ENCODE results near the gene ZSWIM3.
"Not testable (repeated sequence)": the region's sequence is repeated elsewhere in the genome, so short reads cannot be mapped to it uniquely, and the experiment has no call there.

Gene ZSWIM3

DNA sequence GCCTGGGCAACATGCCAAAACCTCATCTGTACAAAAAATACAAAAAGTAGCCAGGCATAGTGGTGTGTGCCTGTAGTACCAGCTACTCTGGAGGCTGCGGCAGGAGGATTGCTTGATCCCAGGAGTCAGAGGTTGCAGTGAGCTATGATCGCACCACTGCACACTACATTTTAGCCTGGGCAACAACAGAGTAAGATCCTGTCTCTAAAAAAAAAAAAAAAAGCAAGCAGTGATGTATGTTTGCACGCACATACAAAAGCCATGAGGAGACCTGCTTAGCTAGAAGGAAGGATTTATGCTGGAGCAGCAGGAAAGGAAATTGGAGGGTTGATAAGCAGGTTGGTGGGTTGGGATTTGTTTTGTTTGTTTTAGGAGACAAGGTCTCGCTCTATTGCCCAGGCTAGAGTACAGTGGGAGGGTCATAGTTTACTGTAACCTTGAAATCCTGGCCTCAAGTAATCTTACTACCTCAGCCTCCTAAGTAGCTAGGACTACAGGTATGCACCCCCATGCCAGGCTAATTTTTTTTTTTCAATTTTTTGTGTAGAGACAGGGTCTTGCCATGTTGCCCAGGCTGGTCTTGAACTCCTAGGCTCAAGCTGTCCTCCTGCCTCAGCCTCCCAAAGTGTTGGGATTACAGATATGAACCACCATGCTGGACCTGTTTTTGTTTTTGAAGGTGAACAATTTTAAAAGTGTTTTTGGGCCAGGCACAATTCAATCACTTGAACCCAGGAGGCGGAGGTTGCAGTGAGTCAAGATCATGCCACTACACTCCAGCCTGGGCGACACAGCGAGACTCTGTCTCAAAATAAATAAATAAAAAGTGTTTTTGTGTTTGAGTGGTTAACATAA, 4.0 kb downstream of the ZSWIM3 start:
- DNase-seq (ENCODE audit: low spot score), result no peak

DNA sequence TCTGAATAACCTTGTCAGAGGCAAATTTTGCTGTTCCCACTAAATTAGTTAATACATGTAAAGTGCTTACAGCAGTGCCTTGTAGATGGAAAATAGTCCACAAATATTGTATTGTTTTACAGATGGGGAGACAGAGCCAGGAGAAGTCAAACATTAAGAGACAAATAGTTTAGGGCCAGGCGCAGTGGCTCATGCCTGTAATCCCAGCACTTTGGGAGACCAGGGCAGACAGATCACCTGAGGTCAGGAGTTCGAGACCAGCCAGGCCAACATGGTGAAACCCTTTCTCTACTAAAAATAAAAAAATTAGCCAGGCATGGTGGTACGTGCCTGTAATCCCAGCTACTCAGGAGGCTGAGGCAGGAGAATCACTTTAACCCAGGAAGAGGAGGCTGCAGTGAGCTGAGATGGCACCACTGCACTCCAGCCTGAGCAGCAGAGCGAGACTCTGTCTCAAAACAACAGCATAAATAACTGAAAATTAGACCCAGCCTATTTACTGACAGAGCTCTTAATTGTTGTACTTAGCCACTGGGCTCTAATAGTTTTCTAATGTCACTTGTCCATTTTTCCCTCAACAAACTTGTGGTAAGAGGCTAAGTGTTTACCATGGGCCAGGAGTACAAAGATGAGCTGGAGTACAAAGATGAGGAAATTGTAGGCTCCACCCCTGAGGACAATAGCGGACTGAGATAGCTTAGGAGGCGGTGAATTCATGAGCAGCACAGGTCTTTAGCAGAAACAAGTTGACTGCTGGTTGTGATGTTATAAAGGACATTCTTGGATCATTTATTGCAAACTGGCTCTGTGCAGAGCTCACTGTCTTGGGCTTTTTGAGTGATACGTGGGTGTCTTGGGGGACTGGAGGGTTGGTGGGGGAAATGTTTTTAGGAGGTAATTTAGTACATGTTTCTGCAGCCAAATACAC, 6.4 kb downstream of the ZSWIM3 start:
- no peak for DNase-seq (ENCODE audit: low spot score)

DNA sequence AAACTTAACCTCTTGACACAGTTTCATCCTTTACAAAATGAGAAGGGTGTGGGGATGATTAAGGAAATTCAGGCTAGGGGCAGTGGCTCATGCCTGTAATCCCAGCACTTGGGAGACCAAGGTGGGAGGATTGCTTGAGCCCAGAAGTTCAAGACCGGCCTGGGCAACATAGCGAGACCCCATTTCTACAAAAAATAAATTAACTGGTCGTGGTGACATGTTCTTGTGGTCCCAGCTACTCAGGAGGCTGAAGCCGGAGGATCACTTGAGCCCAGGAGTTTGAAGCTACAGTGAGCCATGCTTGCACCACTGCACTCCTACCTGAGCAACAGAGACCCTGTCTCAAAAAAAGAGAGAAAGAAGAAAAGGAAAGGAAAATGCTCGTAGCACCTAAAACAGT, 9.0 kb downstream of the ZSWIM3 start:
- no peak for DNase-seq (ENCODE audit: low spot score)

DNA sequence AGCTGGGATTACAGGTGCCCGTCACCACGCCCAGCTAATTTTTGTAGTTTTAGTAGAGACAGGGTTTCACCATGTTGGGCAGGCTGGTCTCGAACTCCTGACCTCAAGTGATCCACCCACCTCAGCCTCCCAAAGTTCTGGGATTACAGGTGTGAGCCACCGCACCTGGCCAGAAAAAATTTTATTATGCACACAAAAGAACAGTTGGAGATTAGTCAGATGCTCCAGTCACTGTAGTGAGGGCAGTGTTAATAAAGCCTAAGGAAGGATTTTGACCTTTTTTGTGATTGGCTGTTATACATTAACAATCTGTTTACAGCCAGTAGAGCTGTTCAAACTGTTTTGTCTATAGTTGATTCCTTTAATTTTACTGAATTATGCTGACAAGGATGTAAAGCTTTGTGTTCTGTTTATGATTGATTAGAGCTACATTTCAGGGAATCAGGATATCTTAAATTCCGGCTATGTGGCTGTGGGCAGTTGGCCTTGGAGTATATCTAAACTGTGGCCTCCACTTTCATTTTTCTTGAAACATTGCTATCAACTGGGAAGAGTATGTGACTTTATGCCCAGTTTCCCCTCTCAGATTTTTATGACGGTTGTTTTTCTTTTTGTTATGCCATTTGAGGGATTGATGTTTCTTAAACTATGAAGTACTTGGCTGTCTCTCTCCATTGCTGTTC, 9.9 kb downstream of the ZSWIM3 start:
- DNase-seq (ENCODE audit: low spot score), result no peak

DNA sequence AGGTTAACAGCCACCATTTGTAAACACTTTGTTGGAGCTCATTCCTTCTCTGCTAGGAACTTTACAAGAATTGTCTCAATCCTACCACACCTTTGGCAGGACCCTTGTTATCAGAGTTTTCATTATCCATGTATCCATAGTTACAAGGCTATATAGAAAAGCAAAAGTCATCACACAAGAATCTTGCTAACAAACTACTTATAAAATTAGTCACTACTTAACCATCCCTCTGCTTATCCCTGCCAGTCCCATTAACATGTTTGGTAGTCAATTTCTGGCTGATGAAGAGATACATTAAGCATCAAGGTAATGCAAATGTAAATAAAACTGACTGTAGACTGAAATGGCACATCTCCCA, 10.4 kb downstream of the ZSWIM3 start:
- peak; percentile 49 for DNase-seq (ENCODE audit: low spot score)

DNA sequence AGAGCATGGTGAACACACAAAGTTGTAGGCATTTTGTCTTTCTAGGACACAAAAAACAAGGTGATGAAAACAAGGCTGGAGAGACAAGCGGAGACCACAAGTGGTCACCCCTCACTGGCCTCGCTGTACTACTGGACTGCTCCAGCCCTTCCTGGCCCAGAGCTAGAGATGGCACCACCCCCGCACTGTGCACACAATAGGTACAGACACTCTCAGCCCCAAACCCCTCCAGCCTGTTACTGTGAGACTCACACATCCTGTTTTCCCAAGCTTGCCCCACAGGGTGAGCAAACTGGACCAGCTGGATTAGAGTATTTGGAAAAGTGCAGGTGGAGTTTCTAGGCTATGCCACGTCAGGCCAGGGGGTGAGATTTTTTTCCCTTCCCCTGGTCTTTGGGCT, 15.2 kb downstream of the ZSWIM3 start:
- no peak for DNase-seq (ENCODE audit: low spot score)

DNA sequence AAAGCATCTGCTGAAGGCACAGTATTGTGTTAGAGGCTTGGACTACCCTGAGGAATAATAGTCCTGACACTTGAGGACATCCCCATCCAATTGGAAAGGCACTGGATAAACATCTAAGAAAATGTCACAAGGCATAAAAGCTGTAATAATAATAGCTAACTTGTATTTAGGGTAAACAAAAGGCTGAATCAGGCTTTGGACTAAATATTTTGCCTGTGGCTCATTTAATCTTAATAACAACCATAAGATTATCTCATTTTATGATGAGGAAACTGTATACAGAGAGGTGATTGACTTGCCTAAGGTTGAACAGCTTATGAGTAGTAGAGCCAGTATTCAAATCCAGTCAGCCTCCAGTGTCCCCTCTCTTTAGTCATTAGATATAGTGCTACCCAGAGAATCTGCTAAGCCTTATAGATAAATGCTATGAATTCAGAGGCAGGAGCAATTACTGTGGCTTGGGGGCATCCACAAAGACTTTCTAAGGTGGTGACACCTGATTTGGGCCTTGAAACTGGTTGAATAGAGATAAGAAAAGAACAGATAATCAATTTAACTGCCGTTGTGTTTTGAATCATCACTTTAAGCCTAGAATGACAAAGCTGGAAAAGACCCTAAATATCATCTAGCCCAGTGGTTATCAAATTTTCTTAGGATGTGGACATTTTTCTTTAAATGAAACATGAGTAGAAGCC, 16.1 kb downstream of the ZSWIM3 start:
- no peak for DNase-seq (ENCODE audit: low spot score)

DNA sequence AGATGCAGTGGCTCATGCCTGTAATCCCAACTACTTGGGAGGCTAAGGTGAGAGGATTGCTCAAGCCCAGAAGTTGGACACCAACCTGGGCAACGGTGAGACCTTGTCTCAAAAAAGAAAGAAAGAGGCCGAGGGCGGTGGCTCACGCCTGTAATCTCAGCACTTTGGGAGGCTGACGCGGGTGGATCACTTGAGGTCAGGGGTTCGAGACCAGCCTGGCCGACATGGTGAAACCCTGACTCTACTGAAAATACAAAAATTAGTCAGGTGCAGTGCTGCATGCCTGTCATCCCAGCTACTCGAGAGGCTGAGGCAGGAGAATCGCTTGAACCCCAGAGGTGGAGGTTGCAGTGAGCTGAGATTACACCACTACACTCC, 16.7 kb downstream of the ZSWIM3 start:
- DNase-seq (ENCODE audit: low spot score), result not testable (repeated sequence)

DNA sequence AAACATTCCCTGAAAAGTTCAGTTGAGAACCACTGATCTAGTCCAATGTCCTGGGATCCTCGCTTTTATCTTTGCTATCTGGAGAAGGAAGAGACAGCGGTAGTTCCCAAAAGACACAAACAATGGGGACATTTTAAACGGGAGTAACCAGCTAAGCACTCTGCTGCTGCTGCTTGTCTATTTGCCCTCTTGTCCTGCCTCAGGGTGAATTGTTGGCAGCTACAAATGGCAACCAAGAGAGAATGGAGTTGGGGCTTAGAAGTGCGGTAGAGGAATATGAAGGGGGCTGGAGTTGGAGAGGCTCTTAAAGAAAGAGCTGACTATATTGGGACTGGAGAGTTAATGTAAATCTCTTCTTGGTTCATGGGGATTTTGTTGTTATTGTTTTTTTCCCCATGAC, 17.2 kb downstream of the ZSWIM3 start:
- DNase-seq (ENCODE audit: low spot score), result no peak

DNA sequence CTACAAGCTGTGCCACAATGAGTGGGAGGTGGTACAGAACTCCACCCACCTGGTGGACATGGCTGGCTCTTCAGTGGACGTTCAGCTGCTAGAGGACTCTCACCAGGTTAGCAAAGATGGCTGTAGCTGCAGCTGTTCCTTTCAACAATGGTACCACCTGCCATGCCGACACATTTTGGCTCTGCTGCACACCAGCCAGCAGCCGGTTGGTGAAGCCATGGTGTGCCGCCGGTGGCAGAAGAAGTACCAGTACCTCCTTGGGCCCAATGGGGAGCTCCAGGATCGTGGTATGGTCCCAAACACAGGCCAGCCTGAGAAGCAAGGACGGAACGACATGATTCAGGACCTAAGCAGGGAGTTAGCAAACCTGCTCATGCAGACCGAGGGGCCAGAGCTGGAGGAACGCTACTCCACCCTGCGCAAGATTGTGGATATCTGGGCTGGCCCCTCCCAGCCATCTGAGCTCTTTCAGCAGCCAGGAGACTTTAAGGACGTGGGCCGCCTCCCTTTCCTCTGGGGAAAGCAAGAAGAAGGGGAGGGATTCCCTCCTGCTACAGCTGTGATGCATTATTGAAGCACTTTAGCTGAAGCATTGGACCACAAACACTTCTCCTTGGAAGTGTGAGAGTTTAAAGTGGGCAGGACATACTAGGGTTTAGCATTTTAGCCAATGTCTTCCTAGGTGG, 20.8 kb downstream of the ZSWIM3 start:
- DNase-seq (ENCODE audit: low spot score), result peak; percentile 71

DNA sequence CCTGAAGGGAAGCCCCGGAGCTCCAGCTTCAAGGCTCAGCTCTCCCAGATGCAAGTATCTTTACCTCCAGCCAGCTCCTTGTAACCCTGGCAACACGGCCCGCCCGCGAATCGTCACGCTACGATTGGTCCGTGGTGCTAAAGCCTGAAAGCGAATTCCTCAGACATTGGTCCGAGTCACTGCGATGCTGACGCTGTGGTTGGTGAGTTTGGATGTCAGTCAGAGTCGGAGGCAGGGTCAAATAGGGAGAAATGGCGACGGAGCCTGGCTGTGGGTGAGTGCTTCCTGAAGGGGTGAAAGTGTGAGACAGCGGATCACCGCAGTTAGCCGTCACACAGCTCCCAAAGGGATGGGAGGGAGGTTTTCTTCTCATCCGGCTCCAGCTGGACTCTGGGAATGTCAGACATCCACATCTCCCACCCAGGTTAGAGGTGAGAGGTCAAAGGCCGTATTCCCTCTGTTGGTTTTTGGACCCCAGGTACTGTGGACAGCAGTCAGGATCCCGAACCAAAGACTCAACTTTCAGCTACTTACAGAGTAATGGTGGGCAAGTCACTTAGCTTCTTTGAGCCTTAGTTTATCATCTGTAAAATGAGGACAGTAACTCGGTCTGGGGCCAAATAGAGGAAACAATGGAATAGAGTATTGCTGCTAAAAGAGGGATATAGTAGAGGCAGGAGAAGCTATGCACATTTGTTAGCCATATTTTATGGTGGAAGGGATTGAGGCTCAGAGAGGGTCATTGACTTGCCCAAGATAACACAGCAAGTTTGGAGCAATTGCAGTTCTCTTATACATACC, 23.8 kb downstream of the ZSWIM3 start, which contains the start of gene ZSWIM1:
Gene ZSWIM1 (plus strand): TSS at position 240 of the 801 bp plus-strand sequence. CDS start 1,366 bp downstream, outside the sequence.
- DNase-seq (ENCODE audit: low spot score), result peak; percentile 99

DNA sequence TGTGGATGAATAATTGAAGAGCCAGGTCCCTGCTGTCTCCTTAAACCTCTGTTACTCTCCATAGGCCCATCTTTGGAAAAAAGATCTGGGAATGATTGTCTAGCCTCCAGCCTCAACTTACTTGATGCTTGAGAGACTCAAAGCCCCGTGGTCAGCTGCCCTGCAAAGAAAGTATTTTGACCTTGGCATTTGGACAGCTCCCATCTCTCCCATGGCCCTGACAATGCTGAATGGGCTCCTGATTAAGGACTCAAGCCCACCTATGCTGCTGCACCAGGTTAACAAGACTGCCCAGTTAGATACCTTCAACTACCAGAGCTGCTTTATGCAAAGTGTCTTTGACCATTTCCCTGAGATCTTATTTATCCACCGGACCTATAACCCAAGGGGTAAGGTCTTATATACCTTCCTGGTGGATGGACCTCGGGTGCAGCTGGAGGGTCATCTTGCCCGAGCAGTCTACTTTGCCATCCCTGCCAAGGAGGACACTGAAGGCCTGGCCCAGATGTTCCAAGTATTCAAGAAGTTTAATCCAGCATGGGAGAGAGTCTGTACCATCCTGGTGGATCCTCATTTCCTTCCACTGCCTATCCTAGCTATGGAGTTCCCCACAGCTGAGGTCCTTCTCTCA, 25.2 kb downstream of the ZSWIM3 start:
- no peak for DNase-seq (ENCODE audit: low spot score)

DNA sequence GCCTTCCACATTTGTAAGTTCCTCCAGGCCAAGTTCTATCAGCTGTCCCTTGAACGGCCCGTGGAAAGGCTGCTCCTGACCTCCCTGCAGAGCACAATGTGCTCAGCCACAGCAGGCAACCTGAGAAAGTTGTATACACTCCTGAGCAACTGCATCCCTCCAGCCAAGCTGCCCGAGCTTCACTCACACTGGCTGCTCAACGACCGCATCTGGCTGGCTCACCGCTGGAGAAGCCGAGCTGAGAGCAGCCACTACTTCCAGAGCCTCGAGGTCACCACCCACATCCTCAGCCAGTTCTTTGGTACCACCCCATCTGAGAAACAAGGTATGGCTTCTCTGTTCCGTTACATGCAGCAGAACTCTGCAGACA, 25.7 kb downstream of the ZSWIM3 start:
- no peak for DNase-seq (ENCODE audit: low spot score)

DNA sequence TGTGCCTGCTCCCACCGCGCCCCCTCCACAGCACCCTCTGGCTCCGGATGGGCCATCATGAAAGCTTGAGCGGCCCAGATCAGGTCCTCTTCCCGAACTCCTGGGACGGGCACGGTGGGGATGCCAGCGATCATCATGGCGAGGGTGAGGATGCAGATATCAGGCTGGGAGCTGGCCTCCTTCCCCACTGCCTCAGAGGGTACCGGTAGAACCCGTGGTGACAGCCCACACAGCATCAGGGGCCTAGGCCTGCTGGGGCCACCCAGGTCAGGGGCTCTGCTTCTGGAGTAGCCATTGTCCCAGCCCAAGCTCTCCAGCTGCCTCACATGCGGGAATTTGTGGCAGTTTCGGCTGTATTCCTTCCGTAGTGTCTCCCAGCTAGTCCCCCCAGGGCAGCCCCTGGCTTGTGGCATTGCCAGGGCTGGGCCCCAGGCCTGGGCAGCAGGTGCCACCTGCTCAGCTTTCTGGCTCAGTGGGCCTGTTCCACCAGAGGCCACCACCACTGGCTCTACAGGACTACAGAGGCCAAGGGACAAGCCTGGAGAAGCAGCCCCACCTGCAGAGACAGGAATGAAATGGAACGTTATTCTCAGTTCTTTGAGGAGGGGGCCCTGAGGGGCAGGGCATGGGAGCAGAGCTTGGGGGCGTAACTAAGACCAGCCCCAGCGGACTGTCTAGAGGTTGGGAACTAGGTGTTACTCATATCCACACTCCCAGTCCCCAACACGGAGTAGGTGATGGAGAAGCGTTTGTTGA, 29.4 kb downstream of the ZSWIM3 start:
- DNase-seq (ENCODE audit: low spot score), result no peak

DNA sequence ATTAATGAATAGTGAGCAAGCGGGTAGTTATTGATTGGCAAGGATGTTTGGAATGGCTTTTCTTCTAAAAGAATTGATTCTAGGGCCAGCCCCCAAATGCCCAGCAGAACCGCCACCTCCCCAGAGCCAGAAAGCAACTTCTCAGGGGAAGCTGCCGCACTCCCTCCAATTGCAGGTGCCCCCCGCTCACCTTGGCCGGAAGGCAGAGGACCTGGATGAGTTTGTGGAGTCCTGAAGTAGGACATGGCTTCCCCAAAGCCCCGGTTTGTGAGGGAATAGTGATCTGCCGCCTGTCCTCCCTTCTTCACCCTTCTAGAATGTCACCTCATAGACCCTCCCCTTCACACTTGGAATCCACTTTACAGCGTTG, 29.9 kb downstream of the ZSWIM3 start, which contains the start of gene SPATA25:
Gene SPATA25 (minus strand): TSS at position 277 of the 370 bp plus-strand sequence. CDS start 32 bp downstream, at position 245.
- DNase-seq (ENCODE audit: low spot score), result no peak

DNA sequence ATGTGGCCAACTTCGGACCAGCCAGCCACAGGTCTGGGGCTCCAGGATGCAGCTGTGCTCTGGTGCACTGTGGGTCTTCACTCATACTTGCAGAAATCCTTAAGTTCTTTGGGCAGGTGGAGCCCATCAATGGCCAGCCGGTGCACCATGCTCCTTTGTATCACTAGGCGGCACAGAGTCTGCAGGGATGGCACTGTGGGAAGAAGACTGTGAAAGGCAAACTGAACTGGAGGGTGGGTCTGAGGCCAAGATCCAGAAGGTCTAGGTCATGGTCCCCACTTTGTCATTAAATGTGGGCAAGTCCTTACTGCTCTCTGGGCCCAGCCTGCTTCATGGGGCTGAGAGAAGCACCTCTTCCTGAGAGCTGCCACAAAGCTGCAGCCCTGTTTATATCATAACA, 31.3 kb downstream of the ZSWIM3 start:
- DNase-seq (ENCODE audit: low spot score), result no peak

DNA sequence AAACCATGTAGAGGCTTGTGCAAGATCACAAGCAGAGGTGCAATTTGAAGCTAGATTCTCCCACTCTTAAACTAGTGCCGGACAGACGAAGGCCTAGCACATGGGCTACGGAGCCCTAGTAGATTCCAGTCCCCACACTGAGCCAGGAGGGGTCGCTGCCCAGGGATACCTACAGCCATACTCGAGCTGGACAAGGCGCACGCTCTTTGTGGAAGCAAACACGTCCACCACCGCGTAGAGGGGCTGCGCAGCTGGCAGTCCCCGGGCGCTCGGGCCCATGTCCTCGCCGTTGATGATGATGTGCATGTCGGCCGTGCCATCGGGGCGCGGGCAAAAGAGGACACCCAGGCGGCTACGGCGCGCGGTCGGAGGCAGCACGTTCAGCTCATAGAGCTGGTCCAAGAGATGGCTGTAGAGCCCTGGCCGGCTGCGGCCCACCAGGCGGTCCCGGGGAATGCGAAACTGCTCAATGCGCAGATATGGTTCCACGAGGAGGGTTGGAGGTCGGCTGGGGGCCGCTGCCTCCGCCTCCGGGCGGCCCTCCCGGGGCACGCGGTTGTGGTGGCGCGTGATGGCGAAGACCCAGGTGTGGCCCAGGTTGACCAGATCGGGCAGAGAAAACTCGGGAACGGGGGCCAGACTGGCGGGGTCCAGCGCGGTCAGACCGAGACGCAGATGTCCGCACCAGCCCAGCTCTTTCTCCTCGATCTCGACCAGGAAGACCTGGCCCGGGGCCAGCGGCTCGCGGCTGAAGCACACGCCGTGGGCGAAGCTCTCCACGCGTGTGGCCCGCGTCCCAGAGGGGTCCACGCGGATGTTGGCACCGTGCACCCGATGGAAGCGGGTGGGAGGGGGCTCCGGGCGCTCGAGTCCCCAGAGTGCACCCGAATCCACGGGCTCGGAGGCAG, 32.9 kb downstream of the ZSWIM3 start:
- DNase-seq (ENCODE audit: low spot score), result peak; percentile 78

All from GM03348 (cell line).